Stimulated activated CD4-positive, alpha-beta T cell treated with anti-CD3 and anti-CD28 coated beads, TNF-alpha, amount 100 ng/mL, for 48 hours (primary cell): ENCODE measurements around the gene TFAM.

Experiments used
- DNase-seq, 3 donors: peaks; one replicate each; pipeline ENCODE4 v3.0.0-alpha.2; 2020; ENCODE audit warnings: low read depth in 3 of 3

TFAM gene

GRCh38 chr10:58384999-58385783, at the start of gene TFAM:
TSS of gene TFAM (plus strand) at chr10:58385410. CDS start at chr10:58385548, 138 bp downstream.
- DNase-seq, result peak; percentile 91 to 98 (median 93)

GRCh38 chr10:58336242-58336641, 49.0 kb upstream of the TFAM start:
- DNase-seq, result no peak

GRCh38 chr10:58341422-58341821, 43.8 kb upstream of the TFAM start:
- DNase-seq, result no peak

GRCh38 chr10:58341947-58342346, 43.3 kb upstream of the TFAM start:
- DNase-seq, result no peak

GRCh38 chr10:58347967-58348366, 37.2 kb upstream of the TFAM start:
- DNase-seq, result no peak

- DNase-seq, result no peak
These were observed 36.6 kb upstream of the TFAM start for GRCh38 chr10:58348571-58349033.

GRCh38 chr10:58350023-58350422, 35.2 kb upstream of the TFAM start:
- no peak for DNase-seq

- DNase-seq, result no peak
These were observed 34.4 kb upstream of the TFAM start for GRCh38 chr10:58350619-58351323.

GRCh38 chr10:58351616-58352578, 33.3 kb upstream of the TFAM start:
- DNase-seq, result no peak

GRCh38 chr10:58352956-58353610, 32.1 kb upstream of the TFAM start:
- no peak for DNase-seq

- DNase-seq, result no peak
These were observed 28.5 kb upstream of the TFAM start for GRCh38 chr10:58356756-58357155.

- no peak for DNase-seq
These were observed 26.8 kb upstream of the TFAM start for GRCh38 chr10:58358314-58358933.

- no peak for DNase-seq
These were observed 26.3 kb upstream of the TFAM start for GRCh38 chr10:58358947-58359346.

GRCh38 chr10:58359541-58359940, 25.7 kb upstream of the TFAM start:
- DNase-seq, result no peak

GRCh38 chr10:58360412-58361004, 24.7 kb upstream of the TFAM start:
- DNase-seq, result no peak

GRCh38 chr10:58361353-58361752, 23.9 kb upstream of the TFAM start:
- DNase-seq, result no peak

GRCh38 chr10:58362027-58362789, 23.0 kb upstream of the TFAM start:
- no peak for DNase-seq

GRCh38 chr10:58367069-58367468, 18.1 kb upstream of the TFAM start:
- no peak for DNase-seq

- no peak for DNase-seq
These were observed 13.7 kb upstream of the TFAM start for GRCh38 chr10:58371473-58371872.
